NCI-H460 (cell line): ENCODE measurements around the gene HDAC10. TPM values are rescaled to one million over a fixed set of nuclear protein-coding genes. Genes with fewer than 3 reads are reported as not detected.
"Not testable (repeated sequence)": the region's sequence is repeated elsewhere in the genome, so short reads cannot be mapped to it uniquely, and the experiment has no call there.

ENCODE experiments used
- DNase-seq: peaks from one replicate; pipeline ENCODE4 v3.0.0-alpha.2; 2016; ENCODE audit warnings: low read depth; ENCODE audit errors: extremely low read depth
- total RNA-seq: library from RNA; depleted of rRNA; stranded (reverse); fragments of >200 nt; shearing (Covaris generic); gene quantifications from 2 replicates; pipeline ENCODE4 v1.2.3, GENCODE V29; 2014

The HDAC10 gene
- total RNA-seq, 1 experiment from 2014 or later: 13.9 TPM

- DNase-seq: no peak
Measured at GRCh38 chr22:50285568-50286229, 34.6 kb upstream of the HDAC10 start.

DNA sequence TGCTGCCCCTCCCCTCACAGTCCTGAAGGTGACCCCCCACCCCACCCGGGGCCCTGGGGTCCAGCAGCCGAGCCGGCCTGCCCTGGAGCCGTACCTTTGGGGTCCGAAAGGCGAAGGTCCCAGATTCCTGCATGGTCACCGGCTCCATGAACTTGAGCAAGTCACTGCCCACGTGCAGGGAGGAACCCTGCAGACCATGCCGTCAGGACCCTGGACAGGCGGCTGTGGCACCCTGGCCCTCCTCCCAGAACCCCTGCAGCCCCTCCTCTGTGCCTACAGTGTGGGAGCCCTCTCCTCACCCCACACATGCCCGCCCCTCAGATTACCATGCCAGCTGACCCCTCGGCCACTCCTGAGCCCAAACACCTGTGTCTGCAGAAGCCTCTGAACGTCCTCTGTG is 33.4 kb upstream of the HDAC10 start:
- no peak for DNase-seq

DNA sequence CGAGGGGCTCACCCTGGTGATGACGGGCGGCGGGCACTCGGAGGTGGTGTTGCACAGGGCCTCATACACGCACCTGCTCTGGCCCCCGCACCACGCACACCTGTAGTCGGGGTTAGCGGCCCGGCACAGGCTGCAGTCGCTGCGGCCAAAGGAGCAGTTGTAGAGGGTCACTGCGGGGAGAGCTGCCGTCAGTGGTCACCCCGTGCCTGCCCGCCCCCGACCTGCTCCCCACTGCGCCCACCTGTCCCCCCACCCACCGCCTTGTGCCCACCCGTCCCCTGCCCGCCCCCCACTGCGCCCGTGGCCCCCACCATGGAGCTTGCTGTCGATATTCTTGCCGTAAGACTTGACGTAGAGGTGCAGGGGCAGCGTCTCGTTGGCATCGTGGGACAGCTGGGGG is 32.8 kb upstream of the HDAC10 start:
- DNase-seq: no peak

DNA sequence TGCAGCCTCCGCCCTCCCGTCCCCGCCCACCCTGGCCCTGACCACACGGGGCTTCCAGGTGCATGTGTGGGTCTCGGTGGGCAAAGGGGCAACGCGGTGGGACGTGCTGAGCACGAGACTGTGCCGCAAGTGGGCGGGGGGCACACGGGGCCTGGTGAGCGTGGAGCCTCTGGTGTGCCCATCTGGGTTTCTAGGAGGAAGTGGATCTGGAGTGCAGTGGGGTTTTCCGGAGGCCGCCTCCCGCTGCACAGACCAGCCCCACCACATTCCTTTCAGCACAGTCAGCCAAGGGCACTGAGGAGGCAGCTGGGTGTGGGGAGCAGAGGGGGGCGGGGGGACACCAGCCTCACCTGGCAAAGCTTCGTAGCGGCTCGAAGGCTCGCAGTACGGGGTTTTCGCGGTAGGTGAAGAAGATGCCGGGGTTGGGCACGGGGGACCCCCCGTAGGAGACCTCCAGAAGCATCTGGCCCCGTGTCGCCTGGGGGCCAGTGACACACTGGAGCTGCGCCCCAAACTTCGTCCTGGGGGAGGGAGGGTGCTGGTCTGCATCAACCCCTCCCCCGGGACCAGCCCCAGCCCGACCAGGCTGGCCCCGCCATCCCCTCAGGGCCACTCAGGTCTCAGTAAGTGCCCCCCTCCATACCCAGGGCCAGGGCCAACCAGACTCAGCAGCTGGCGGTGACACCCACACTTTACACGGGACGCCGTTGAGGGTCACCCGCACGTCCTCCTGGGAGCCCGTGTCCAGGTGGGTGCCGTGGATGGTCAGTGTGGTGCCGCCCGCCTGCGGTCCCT is 31.5 kb upstream of the HDAC10 start:
- DNase-seq: no peak

- no peak for DNase-seq
Measured at GRCh38 chr22:50281957-50282356, 30.9 kb upstream of the HDAC10 start.

DNA sequence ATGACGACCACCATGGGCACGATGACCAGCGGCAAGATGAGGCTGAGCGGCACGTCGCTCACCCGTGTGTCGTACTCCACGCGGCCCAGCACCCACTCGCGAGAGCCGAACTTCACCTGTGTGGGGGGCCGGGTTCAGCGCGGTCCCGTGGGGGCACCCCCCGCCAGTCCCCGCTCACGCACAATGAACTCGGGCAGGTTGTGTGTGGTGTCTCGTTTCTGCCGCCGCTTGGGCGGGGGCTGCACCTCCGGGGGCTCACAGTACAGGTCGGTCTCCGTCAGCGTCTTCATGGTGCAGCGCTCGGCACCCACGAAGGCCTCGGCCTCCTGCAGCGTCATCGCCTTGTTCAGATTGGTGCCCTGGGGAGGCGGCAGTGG is 30.3 kb upstream of the HDAC10 start:
- no peak for DNase-seq

- no peak for DNase-seq
Measured at GRCh38 chr22:50280708-50281383, 29.8 kb upstream of the HDAC10 start.

DNA sequence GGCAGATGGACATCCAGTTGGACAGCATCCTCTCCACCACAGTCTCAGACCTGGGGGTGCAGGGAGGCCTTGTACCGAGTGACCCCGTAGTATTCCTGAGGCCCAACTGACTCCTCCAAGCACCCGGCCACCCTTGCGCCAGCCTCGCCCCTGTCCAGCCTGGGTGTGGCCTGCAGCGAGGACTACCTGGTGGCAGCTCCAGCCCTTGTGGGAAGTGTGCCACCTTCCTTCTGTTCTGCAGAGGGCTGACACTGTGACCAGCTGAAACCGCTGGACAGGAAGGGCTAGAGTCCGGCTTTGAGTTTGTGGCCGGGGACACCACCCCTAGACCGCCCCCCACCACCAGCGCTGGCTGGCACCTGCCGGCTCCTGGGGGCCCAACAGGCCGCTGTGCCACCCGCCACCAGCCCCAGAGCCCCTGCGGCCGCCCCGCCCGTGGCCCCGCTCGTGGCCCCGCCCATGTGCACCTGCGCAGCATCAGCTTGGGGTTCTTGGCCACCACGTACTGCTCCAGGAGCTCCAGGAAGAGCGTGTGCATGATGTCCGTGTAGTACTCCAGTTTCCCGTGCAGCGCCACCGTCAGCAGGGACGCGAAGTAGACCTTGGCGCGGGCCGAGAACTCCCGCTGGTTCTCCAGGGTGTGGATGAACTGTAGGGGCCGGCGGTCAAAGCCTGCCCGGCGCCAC is 29.1 kb upstream of the HDAC10 start:
- no peak for DNase-seq

DNA sequence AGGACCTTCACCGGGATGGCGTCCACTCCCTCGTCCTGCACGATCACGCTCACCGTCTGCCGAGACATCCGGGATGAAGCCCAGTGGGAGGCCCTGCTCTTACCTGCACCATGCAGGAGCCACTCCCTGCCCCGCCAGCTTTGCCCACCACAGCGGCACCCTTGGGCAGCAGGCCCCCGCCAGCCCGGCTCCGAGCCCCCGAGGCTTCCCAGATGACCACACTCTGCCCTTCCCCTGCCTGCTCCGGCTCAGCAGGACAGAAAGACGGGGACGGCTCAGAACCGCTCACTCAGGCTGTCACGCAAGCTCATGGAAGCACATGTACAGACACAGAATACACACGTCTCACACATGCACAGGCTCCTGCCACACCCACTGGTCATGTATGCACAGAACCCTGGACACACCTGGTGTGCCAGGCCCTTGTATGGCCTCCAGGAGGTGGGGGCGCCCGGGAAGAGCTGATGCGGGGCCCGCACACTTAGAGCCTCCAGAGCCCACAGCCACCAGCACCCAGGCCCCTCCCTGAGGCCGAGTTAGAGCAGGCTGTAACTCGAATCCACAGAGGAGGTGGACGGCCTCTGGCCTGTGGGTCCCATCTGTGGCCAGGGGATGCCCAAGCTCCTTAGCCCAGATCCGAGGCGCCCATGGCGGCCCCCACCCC is 28.0 kb upstream of the HDAC10 start:
- no peak for DNase-seq

- DNase-seq: no peak
Measured at GRCh38 chr22:50278461-50278860, 27.4 kb upstream of the HDAC10 start.

GRCh38 chr22:50277761-50278160 is 26.7 kb upstream of the HDAC10 start:
- DNase-seq: no peak

- no peak for DNase-seq
Measured at GRCh38 chr22:50276143-50276542, 25.1 kb upstream of the HDAC10 start.

DNA sequence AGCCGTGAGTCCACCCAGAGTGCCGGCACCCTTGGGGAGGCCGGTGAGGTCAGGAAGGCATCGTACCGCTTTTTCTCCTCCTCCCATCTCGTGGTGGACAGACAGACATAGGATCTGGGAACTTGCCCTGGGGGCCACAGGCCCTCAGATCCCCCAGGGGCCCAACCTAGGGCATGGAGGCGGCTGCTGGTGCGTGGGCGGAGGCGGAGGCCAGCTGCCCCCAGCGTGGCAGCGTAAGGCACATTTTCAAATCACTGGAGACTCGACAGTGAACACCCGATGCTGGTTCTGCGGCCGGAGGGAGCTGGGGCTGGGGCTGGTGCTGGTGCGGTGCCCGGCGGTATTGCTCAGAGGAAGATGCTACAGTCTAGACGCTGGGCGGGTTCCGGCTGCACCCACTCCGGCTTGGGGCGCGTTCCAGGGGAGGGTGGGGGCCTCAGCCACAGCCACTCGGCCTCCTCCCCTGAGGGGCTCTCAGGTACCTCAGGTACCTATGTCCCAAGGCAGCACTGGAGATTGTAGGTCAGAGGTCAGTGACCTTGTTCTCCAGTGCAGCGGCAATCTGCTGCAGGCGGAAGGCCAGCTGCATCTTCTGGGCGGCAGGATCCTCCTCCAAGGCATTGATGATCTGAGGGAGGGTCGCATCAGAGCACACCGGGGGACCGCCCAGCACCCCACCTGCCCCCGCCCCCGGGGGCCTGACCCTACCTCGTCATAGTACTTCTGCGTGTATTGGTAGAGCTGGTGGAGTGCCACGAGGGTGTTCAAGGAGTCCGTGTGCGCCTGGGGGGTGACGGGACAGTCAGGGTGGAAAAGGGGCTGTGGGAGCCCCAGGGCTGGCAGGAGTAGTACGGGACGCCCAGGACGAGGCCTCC is 24.4 kb upstream of the HDAC10 start:
- DNase-seq: no peak

DNA sequence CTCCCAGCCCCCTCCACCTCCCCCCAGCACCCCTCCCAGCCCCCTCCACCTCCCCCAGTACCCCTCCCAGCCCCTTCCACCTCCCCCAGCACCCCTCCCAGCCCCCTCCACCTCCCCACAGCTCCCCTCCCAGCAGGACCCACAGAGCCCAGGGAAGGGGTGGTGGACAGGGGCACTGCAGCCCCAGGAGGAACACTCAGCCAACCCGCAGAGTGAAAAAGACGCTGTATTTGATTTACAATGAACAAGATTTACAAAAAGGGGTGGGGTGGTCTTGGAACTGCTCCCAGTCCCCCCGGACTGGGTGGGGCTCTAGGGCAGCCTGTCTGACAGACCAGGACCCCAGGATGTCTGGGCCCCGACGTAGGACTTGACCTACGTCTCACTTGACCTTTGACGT is 23.7 kb upstream of the HDAC10 start:
- DNase-seq: no peak

GRCh38 chr22:50274311-50274710 is 23.2 kb upstream of the HDAC10 start:
- peak; percentile 58 for DNase-seq

- DNase-seq: not testable (repeated sequence)
Measured at GRCh38 chr22:50273781-50274180, 22.7 kb upstream of the HDAC10 start.

GRCh38 chr22:50273352-50273751 is 22.3 kb upstream of the HDAC10 start:
- not testable (repeated sequence) for DNase-seq

DNA sequence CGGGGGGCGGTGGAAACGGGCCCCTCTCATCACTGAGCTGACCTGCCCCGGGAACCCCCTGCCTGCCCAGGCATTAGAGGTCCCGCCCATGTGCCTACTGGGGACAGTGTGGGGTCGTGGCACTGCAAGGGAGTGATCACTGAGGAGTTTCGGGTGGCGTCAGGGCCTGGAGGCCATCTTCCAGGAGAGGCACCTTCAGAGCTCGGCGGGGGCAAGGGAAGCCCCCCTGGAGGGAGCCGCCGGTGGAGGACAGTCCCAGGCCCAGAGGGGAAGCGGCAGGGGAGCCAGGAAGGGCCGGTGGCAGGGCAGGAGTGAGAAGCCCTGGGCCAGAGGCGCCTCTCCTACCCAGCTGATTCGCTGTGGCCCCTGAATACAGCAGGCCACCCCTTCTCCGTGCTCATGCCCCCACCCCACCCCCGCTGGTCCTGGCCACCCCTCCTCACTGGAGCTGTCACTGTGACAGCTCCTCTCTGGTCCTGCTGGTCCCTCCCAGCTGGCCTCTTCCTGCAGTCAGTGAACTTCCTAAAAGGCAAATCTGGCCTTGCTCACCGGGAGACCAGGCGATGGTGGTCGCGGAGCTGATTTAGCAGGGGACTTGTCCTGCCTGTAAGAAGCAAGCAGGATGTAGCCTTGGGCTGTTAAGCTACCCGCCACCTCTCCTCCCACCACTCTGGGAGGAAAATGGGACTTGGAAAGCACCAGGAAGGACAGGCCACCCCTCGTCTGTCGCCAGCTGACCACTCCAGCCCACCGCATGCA is 21.2 kb upstream of the HDAC10 start:
- DNase-seq: no peak

GRCh38 chr22:50271519-50271970 is 20.5 kb upstream of the HDAC10 start:
- DNase-seq: peak; percentile 38
